ENCODE results near the gene CLIC3.

GRCh38 chr9:136951541-136952320, 44.6 kb downstream of the CLIC3 start, which contains the start of gene LCN12:
- TF ChIP-seq PATZ1 (CRISPR knock-in tag; IDR thresholded peaks at IDR 0.05; ENCODE audit: borderline replicate concordance) (no peak), TCF4 (CRISPR knock-in tag; IDR thresholded peaks at IDR 0.05; ENCODE audit: borderline replicate concordance) (no peak), ARNTL (CRISPR knock-in tag; IDR thresholded peaks at IDR 0.05; ENCODE audit: borderline replicate concordance, low read depth) (no peak), ZFP3 (CRISPR knock-in tag; IDR thresholded peaks at IDR 0.05) (no peak), ZFP30 (CRISPR knock-in tag; IDR thresholded peaks at IDR 0.05) (no peak), PPARA (CRISPR knock-in tag; IDR thresholded peaks at IDR 0.05; ENCODE audit: borderline replicate concordance) (no peak), ZNF8 (CRISPR knock-in tag; IDR thresholded peaks at IDR 0.05) (no peak), ZNF565 (CRISPR knock-in tag; conservative IDR thresholded peaks at IDR 0.05; ENCODE audit: low read depth) (no peak)
